ENCODE results near the gene CELSR1.

CELSR1 gene

DNA sequence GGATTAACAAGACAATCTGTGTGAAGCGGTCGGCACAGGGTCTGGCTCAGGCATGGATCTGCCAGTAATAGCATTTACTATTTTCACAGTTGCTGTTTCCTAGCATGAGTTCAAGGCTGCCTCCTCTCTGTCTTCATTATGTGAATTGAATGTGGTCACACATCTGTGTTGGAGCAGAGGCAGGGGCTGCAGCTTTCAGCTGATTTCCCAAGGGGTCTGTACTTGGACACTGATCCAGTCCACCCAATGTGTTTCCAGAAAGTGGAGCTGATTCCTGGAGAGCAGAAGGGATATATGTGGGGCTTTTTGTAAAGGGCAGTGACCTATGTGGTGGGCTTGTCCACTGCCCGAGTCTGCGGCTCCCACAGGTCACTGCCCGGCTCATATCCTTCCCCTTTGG, 3.5 kb upstream of the CELSR1 start:
- DNase-seq (ENCODE audit: insufficient read length, low spot score) (no peak), FAIRE-seq (no peak)
- TF ChIP-seq, protein P1, sequence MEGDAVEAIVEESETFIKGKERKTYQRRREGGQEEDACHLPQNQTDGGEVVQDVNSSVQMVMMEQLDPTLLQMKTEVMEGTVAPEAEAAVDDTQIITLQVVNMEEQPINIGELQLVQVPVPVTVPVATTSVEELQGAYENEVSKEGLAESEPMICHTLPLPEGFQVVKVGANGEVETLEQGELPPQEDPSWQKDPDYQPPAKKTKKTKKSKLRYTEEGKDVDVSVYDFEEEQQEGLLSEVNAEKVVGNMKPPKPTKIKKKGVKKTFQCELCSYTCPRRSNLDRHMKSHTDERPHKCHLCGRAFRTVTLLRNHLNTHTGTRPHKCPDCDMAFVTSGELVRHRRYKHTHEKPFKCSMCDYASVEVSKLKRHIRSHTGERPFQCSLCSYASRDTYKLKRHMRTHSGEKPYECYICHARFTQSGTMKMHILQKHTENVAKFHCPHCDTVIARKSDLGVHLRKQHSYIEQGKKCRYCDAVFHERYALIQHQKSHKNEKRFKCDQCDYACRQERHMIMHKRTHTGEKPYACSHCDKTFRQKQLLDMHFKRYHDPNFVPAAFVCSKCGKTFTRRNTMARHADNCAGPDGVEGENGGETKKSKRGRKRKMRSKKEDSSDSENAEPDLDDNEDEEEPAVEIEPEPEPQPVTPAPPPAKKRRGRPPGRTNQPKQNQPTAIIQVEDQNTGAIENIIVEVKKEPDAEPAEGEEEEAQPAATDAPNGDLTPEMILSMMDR (IDR thresholded peaks at IDR 0.05; ENCODE audit: insufficient read depth, missing control alignments) = no peak

DNA sequence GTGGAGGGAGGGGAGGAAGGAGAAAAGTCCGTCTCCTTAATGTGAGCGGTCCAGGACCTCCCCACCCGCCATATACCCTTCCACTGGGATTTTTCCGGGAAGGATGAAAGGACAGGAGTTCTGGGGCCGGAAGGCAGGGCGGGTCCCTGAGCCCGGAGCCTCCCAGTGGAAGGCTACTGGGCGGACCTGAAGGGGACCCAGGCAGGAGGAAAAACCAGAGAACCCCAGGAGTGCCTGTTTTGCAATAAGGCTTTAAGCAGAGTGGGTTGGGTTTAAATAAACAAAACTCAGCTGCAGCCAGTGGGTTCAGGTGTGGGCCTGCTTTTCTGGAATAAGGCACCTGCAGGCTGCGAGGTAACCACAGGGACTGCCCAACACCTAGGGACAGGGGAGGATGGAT, 1.7 kb upstream of the CELSR1 start:
- FAIRE-seq (no peak), DNase-seq (ENCODE audit: insufficient read length, low spot score) (no peak)
- TF ChIP-seq, protein P1 (IDR thresholded peaks at IDR 0.05; ENCODE audit: insufficient read depth, missing control alignments) = no peak

DNA sequence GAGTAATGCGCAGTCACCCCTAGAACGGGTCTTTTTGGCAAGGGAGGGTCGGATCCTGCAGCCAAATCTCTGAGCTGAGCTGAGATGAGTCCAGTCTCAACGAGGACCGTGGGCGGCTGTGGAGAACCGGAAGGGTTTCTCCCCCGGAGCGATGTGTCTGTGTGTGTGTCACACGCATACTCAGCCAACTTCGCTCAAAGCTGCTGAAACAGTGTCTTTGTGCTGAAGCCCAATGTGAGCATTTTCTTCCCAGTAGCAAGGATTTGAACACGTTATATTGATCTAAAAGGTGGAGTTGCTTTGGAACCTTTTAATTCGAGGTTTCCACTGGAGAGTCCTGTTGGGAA, 1.4 kb upstream of the CELSR1 start:
- DNase-seq (ENCODE audit: insufficient read length, low spot score) = no peak
- FAIRE-seq = no peak
- TF ChIP-seq, protein P1 (IDR thresholded peaks at IDR 0.05; ENCODE audit: insufficient read depth, missing control alignments) = no peak

DNA sequence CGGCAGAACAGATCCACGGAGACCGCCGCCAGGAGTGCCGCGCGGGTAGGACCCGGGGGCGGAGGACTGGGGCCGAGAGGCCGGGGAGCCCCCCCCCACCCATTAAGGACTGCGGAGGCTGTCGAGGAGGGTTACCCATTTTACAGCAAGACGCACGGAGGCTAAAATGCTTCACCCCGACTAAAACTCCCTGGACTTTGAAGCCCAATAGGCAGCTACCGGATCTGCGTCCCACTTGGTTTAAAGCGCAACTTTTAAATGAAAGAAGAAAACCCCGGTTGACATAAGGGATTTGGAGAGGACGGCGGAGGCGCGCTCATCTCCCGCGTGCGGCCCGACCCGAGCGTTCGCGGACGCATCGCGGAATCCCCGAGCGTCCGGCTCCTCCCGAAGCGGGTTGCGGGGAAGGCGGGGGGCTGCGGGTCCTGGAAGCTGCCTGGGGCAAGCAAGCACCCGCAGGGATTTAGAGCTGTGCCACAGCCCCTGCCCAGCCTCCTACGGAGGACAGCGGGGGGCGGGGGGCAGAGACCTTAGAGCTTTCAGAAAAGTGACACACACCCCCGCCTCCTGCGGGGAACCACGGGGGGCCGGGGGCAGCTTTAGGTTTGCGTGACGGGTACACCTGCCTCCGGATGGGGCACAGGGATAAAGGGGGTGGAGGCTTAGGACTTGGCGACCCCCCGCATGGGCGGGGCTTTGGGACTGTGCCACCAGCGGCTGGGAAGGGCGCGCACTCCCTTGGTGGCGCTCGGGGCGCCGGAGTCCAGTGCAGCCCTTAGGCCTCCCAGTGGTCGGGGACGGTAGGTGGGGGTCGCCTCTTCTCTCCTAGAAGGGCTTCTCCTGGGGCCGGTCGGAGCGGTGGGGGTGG, 760 bp upstream of the CELSR1 start:
- FAIRE-seq (no peak), DNase-seq (ENCODE audit: insufficient read length, low spot score) (no peak)
- TF ChIP-seq, protein P1 (IDR thresholded peaks at IDR 0.05; ENCODE audit: insufficient read depth, missing control alignments) = no peak

DNA sequence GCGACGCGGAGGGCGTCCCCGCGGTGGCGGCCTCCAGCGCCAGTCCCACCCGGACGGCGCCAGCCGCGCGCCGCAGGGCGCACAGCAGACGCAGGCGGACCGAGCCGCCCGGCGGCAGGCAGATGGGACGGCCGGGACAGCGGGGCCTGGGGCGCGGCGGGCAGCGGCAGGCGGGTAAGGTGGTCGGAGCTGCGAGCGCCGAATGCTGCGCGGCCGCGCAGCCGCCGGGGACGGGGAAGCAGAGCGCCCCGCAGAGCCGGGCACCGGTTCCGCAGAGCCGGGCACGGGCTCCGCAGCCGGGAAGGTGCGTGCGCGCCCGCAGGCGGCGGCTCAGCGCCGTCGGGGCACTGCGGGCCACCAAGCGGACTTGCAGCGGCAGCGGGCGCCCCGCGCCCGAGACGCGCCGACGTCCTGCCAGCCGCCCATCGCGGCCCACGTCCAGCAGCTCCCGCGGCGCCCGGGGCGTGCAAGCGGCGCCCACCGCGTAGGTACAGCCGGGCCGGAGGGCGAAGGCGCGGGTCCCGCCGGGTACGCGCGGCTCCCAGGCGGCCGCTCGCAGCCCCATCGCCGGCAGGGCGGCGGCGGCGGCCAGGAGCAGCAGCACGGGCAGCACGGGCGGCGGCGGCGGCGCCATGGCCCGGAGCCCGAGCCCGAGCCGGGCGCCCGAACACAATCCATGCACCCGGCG, 739 bp downstream of the CELSR1 start:
- TF ChIP-seq, protein P1 (IDR thresholded peaks at IDR 0.05; ENCODE audit: insufficient read depth, missing control alignments) = no peak
- FAIRE-seq (no peak), DNase-seq (ENCODE audit: insufficient read length, low spot score) (no peak)

DNA sequence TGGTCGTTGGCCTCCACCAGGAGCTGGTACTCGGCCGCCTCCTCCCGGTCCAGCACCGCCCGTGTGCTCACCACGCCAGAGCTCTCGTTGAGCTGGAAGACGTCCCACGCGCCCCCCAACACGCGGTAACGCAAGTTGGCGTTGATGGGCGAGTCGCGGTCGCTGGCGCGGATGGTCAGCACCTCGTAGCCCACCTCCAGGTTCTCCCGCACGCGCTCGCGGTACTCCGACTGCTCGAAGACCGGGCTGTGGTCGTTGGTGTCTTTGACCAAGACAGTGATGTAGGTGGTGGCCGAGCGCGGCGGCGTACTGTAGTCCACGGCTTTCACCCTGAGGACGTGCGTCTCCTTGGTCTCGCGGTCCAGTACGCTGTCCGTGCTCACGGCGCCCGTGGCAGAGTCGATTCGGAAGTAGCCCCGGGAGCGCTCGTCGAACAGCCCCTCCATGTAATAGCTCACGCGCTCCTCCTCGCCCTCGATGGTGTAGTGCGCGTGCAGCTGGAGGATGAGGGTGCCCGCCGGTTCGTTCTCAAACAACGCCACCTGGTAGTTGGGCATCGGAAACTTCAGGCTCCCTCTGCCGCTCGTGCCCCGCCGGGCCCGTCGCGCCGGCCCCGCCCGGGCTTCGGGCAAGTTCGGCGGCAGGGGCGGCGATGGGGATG, 1.4 kb downstream of the CELSR1 start:
- DNase-seq (ENCODE audit: insufficient read length, low spot score) = no peak
- TF ChIP-seq, protein P1 (IDR thresholded peaks at IDR 0.05; ENCODE audit: insufficient read depth, missing control alignments) = no peak
- no peak for FAIRE-seq
